H1 (cell line): ENCODE results near the gene WSCD1. TPM values are rescaled to one million over a fixed set of nuclear protein-coding genes. Genes with fewer than 3 reads are reported as not detected.

Source experiments
- CHD7 ChIP-seq: fragments of 300-600 bp; sonication (generic); IDR thresholded peaks from 2 replicates; pipeline ENCODE4 v1.7.1; 2012; ENCODE audit warnings: low read length, moderate library complexity, mild to moderate bottlenecking, inconsistent platforms; ENCODE audit not compliant: insufficient replicate concordance
- KDM1A ChIP-seq: fragments of 200-600, 300-600 bp; sonication (generic); IDR thresholded peaks from 2 replicates; pipeline ENCODE4 v1.7.1; 2016; ENCODE audit warnings: mild to moderate bottlenecking, low read length, borderline replicate concordance
- POU5F1 ChIP-seq: IDR thresholded peaks from 2 replicates; pipeline ENCODE4 v1.6.1; 2011; ENCODE audit warnings: low read depth, mild to moderate bottlenecking, low read length, moderate library complexity
- SUZ12 ChIP-seq: fragments of 200-600 bp; sonication (generic); IDR thresholded peaks from 2 replicates; pipeline ENCODE4 v1.6.1; 2012; ENCODE audit warnings: mild to moderate bottlenecking, inconsistent platforms, low read length, moderate library complexity, mixed read lengths
- TBP ChIP-seq: IDR thresholded peaks from 2 replicates; pipeline ENCODE4 v1.6.1; 2011; ENCODE audit warnings: low read depth, low read length, improper control_type of control experiment
- TCF12 ChIP-seq: IDR thresholded peaks from 2 replicates; pipeline ENCODE4 v1.6.1; 2011; ENCODE audit warnings: low read depth, mild to moderate bottlenecking, low read length
- USF2 ChIP-seq: IDR thresholded peaks from 2 replicates; pipeline ENCODE4 v1.6.1; 2011; ENCODE audit warnings: low read length, improper control_type of control experiment
- polyA plus RNA-seq, 7 experiments: library from polyadenylated mRNA; depleted of rRNA in 3 of 7; stranded (reverse) in 5 of 7; unstranded in 2 of 7; fragments of >200 nt in 5 of 7; fragments of 200-250 nt in 2 of 7; gene quantifications; 1 replicate in 5 of 7; 2 replicates in 1 of 7; 4 replicates in 1 of 7; pipeline versions ENCODE4 v1.2.1 to v1.2.3, GENCODE V29; 2011 to 2013; ENCODE audit warnings: missing spikeins in 2 of 7, mixed read lengths in 2 of 7
- total RNA-seq: library from RNA; stranded (reverse); fragmentation: NEBNext Ultra II Directional; extraction: Animal tissue kit (Norgen Biotek cat#: 25700); gene quantifications from 2 replicates; pipeline ENCODE4 v1.2.1, GENCODE V29; 2021

WSCD1 gene
- total and polyA plus RNA-seq, 2 of the 8 experiments (the other 6 are each of a cell fraction or from before 2014, with no cell fraction given): 21.9 to 39.0 TPM

- TF ChIP-seq CHD7 (no peak), TBP (no peak), USF2 (no peak), POU5F1 (no peak), TCF12 (no peak), SUZ12 (no peak), KDM1A (no peak)
- TF ChIP-seq, all 59 proteins: peak for 0
Observed at GRCh38 chr17:6094926-6095325, 24.7 kb downstream of the WSCD1 start (continued).
